NCI-H524 (cell line): ENCODE data around the gene CDC20B.
"Not testable (repeated sequence)": the region's sequence is repeated elsewhere in the genome, so short reads cannot be mapped to it uniquely, and the experiment has no call there.

Experiments
- DNase-seq, 2 experiments: peaks; one replicate each; lab custom pipeline; 2025; lab: John Stamatoyannopoulos, UW

Gene CDC20B

DNA sequence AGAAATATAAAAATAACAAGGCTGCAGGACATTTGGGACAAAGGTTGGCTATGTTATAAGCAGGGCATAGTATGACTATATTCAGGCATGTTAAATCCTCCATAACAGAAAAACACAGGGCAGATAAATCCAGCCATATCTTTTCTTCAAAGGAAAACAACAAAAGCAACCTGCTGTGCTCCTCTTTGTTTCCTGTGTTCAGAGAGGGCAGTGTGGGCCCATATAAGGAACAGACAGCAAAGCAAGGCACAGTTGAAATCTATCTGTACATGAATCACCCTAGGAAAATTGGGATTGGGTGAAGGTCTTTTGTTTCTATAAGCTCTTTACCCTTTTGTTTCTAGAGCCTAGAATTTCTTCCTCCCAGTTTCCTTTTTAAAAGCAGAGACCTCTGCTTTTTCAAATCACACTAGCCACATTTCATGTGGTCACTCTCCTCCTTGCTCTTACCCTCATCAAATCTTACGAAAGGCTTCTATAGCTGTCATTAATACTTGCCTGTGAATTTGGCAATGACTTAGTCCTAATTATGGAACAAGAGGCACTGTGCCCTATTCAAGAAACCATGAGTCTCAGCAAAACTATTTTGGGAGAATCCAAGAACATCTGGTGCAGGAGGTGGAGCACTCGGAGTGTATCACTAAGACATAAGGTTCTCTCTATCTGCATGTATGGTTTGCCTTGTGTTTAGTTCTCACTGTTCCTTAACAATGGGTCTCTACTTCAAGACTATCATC lies 68.8 kb downstream of the CDC20B start:
- no peak for DNase-seq

DNA sequence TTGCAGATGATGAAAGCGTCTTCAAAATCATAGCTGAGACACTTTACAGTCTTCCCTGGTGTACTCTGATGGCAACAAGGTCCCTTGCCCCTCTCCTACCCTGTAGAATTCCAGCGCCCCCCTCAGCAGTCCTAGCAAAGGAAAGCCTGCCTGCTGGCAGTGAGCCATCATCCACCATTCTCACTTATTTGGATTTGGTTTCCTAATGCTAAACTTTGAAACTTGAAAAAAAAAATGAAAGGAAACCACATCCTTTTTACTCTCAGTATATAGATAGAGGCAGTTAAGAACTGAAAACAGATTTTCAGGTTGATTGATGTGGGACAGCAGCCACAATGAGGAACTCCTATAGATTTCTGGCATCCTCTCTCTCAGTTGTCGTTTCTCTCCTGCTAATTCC lies 70.6 kb downstream of the CDC20B start, which contains the start of gene GZMA:
TSS of gene GZMA (plus strand) at position 299 of the 400 bp plus-strand sequence. CDS start at position 336, 37 bp downstream.
- no peak for DNase-seq

DNA sequence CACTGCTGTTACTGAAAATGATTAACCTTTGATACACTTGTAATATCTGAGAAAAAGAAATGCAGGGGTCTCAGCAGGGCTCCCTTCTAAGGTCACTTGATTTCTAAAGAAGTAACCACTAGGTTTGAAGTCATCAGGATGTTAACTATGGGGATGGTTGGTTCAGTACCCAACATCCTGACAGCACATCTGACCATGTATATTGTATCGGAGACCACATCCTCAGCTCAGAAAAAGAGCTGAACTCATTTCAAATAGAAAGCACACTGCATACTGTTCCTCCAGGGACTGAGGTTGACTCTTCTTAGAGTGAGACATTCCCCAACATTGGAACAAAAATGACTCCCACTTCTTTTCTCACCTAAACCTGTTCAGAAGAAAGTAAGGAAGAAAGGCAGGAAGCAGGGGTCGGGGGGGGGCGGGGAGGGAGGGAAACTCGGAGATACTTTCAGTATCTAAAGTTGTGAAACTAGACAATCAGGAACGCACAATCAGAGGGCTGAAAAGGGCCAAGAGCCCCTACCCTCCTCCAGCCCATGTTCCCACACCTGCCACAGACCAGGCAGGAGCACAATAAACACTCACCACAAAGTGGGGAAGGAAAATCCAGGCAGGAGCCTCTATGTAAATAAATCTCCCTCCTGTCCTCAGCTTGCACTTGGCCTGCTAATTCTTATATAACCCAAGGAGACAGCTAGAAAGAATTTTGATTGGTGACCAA lies 71.3 kb downstream of the CDC20B start:
- no peak for DNase-seq

DNA sequence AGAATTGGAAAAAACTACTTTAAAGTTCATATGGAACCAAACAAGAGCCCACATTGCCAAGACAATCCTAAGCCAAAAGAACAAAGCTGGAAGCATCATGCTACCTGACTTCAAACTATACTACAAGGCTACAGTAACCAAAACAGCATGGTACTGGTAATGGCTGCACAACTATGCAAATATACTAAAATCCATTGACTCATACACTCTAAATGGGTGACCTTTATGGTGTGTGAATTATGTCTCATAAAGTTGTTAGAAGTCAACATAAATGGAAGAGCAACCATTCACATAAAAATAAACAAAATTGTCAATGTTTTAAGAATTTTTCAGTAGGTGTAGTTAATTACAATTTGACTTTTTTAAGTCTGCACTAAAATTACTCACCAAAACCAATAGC lies 71.8 kb downstream of the CDC20B start:
- DNase-seq, result not testable (repeated sequence)

DNA sequence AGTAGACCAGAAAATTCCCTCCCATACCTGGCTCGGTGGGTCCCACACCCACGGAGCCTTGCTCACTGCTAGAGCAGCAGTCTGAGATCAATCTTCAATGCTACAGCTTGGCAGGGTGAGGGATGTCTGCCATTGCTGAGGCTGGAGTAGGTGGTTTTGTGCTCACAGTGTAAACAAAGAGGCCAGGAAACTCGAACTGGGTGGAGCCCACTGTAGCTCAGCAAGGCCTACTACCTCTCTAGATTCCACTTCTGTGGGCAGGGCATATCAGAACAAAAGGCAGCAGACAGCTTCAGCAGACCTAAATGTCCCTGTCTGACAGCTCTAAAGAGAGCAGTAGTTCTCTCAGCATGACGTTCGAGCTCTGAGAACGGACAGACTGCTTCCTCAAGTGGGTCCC lies 76.1 kb downstream of the CDC20B start:
- no peak for DNase-seq

DNA sequence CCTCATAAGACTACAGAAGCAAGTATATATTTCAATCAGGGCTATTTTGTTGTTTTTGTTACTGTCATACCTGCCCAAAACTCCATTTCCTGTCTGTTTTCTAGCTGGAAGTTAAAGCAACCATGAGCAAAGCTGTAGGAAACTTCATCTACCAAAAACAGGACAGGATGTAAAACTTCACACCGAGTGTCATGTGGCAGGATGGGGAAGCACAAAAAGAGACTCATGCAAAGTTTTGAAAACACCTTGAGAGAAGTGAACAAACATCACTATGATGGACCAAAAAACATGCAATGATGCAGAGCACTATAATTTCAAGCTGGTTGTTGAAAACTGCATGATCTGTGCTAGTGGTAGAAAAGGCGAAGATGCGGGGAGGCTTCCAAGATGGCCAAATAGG lies 76.8 kb downstream of the CDC20B start:
- no peak for DNase-seq

DNA sequence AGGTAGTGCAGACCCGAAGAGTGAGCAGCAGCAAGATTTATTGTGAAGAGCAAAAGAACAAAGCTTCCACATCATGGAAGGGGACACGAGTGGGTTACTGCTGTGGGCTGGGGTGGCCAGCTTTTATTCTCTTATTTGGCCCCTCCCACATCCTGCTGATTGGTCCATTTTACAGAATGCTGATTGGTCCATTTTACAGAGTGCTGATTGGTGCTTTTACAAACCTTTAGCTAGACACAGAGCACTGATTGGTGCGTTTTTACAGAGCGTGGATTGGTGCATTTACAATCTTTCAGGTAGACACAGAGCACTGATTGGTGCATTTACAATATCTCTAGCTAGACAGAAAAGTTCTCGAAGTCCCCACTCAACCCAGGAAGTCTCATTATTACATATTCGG lies 82.0 kb downstream of the CDC20B start:
- DNase-seq, result not testable (repeated sequence)

DNA sequence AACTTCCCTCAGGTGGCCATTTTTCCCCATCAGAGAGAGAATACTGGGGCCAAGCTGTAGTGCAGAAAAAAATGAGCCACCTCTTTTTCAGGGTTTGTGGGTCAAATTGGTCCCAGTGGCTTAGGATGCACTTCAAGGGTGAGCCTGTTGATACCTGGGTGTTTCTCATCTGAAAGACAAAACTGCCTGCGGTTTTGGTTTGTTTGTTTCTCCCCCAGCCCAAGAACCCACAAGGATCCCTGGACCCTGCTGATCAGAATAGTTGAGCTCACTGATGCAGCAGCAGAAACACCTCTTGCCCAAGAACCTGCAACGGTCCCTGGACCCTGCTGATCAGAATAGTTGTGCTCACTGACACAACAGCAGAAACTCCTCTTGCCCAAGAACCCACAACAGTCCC lies 83.7 kb downstream of the CDC20B start:
- not testable (repeated sequence) for DNase-seq

DNA sequence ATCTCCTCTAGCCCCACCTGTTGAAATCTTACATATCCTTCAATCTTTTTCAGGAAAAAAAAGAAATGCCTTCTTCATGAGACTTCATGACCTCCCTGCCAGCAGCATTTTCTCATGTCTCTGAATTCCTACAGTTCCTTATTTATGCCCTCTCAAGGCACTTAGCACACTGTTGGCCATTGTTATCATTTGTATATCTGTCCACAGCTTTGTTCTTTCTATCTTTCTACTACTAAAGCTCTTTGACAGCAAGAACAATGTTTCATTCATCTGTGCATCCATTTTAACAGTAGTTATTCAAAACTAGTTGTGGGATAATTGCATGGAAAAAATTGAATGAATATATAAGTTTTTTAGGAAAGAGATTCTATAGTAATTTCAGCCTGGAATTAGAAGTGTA lies 91.4 kb downstream of the CDC20B start:
- DNase-seq, result no peak

DNA sequence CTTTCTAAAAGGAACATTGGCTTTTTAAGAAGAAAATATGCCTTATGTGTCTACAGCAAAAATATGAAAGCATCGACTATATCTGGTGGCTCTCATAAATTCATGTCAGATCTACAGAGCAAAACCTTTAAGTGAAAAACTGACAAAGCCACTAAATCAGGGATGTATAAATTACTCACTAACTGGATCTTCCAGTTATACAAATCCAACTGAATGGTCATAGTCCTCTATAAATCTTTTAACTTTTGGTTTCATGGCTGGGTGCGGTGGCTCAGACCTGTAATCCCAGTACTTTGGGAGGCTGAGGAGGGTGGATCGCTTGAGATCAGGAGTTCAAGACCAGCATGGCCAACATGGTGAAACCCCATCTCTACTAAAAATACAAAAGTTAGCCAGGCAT lies 99.8 kb downstream of the CDC20B start:
- no peak for DNase-seq

DNA sequence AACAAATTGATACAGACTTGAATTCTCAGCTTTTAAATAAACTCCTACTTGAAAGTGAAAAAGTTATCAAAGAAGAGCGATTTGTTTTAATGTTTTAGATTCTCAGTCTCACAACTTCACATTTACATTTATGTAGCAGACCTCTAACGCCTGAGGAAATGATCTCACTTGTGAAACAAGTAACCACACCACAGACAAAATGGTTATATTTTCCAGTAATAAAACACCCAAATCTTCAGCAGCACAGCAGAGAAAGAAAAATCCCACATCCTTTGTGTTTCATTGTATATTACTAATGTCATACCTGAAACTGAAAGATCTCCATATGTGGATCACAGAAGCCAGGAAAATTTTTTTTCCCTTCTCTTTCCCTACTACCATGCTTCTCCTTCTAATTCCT lies 100.3 kb downstream of the CDC20B start:
- no peak for DNase-seq

DNA sequence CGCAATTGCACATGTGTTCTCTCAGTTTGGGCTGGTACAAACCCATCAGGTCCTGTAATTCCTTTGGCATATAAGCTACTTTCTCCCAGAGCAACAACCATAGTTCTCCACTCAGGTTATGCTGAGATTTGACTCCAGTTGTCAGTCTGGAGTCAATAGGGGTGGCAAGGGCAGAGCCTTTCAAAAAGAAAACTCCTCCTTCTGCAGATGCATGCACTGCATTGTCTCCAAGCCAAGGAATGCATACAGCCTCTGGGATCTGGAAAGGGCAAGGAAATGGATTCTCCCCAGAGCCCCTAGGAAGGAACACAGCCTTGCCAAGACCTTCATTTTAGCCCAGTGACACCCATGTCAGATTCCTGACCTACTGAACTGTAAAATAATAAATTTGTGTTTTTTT lies 101.6 kb downstream of the CDC20B start:
- no peak for DNase-seq

DNA sequence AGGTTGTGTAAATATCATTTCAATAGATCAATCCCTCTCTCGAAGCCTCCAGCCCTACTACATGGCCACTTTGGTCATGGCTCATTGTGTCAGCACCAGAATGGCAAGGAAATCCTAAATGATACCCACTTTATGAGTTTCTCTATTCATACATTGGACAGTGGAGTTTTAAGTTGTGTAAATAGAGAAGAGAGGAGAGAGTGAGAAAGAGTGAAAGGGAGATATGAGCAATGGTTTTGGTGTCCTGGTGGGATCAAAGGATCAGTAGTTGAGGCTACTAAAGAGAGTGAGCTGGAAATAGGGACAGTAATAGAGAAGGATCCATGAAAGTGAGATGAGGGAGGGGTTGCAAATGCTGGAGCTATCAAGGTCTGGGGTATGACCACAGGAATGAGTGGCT lies 102.0 kb downstream of the CDC20B start:
- no peak for DNase-seq

DNA sequence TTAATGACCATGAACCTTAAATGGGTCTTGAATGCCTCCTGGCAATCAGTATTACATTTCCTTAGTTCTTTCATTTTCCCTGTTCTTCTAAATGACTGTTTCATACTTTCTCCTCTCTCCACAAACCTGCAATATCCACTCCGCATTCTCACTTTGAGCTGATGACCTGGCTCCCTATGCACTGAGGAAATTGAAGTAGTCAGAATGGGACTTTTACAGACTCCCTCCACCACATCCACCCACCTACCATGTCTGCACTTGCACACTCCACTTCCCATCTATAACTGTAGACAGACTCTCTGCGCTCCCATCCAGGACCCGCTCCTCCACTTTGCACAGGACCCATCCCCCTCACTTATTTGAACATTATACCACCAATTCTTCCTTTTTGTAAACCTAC lies 106.7 kb downstream of the CDC20B start:
- no peak for DNase-seq

DNA sequence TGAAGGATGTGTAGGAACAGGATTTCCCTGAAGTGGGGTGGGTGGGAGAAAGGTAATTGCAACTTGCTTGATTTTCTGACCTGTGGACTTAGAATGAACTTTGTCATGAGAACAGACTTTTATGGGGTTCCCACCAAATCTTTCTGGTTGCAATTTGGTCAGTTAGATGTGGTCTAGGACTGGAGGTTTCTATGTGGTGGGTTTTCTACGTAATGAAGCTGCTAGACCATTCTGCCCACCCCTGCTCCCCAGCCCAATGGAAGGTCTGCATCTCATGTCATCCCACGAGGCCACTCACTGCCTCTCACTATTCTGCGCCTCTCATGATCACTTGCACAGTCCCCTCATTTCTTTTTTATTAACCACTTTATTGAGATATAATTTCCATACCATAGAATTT lies 108.5 kb downstream of the CDC20B start:
- DNase-seq, result no peak

DNA sequence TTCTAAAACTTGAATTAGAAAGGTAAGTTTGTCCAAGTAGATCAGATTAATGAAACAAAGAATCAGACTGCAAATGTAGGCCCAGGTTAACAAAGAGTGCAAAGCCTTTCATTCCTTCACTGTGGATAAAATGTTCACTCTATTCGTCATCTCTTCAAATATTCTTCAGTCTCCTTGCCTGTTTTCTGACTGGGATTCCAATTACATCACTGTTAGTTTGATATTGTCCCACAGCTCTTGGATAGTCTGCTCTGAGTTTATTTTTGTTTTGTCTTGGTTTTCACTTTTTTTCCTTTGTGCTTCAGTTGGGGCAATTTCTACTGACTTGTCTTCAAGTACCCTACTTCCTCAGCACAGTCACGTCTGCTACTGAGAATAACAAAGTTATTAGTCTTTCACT lies 109.1 kb downstream of the CDC20B start:
- DNase-seq, result no peak

DNA sequence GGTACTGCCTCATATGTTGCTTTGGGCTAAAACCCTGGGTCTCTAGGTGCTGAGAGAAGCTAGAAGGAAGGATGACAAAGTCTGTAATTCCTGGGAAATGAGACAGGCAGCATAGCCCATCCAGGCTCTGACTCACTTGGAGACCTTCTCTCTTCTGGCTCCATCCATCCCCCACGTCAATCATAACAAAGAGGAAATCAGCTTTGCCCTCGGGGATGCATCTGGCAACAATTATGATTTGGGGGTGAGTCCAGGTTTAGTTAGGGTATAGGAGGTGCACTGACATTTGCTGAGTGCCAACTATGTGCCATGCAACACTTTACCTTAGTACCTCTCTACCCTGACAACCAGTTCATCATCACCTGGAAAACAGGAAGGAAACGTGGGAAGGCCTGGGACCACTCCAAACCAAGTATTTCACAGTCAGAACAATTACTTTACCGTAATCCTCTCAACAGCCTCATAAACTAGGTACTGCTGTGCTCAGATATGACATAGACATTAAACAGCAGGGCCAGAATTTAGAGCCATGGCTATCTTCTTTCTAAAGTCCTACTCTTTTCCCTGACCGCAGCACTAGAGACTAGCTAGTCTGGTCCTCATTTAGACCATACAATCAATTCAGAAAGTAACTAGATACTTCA lies 109.6 kb downstream of the CDC20B start:
- DNase-seq, result no peak
